Lung microvascular endothelial cell (primary cell): ENCODE results near the gene FYN. TPM values are rescaled to one million over a fixed set of nuclear protein-coding genes. Genes with fewer than 3 reads are reported as not detected.

Experiments used
- DNase-seq, 2 donors: peaks; one replicate each; pipeline versions ENCODE4 v3.0.0 to v3.0.0-alpha.2; 2010; ENCODE audit warnings: low read depth in 2 of 2
- total RNA-seq: library from RNA; depleted of rRNA; stranded (reverse); fragments of >200 nt; gene quantifications from 2 replicates; pipeline ENCODE4 v1.2.1, GENCODE V29; 2014

FYN gene
- total RNA-seq, 1 donor from 2014 or later, result 77.0 TPM

- DNase-seq, result no peak
Measured at GRCh38 chr6:111832833-111833418, 40.3 kb downstream of the FYN start.

- no peak for DNase-seq
Measured at GRCh38 chr6:111831408-111831807, 41.8 kb downstream of the FYN start.

GRCh38 chr6:111829998-111830397 lies 43.3 kb downstream of the FYN start:
- DNase-seq, result peak; percentile 27 to 59

- no peak for DNase-seq
Measured at GRCh38 chr6:111829581-111829980, 43.7 kb downstream of the FYN start.

- DNase-seq, result no peak
Measured at GRCh38 chr6:111828809-111829208, 44.4 kb downstream of the FYN start.

- no peak for DNase-seq
Measured at GRCh38 chr6:111825439-111826086, 47.7 kb downstream of the FYN start.

- DNase-seq, result peak in 1 of 2 donors; percentile 29
Measured at GRCh38 chr6:111824608-111825337, 48.5 kb downstream of the FYN start.

GRCh38 chr6:111823831-111824607 lies 49.2 kb downstream of the FYN start:
- peak; percentile 53 to 83 for DNase-seq

- DNase-seq, result no peak
Measured at GRCh38 chr6:111823012-111823411, 50.2 kb downstream of the FYN start.

- no peak for DNase-seq
Measured at GRCh38 chr6:111819458-111819857, 53.8 kb downstream of the FYN start.

- peak; percentile 37 to 71 for DNase-seq
Measured at GRCh38 chr6:111818539-111819226, 54.6 kb downstream of the FYN start.

GRCh38 chr6:111817451-111818120 lies 55.7 kb downstream of the FYN start:
- DNase-seq, result peak in 1 of 2 donors; percentile 53

- DNase-seq, result no peak
Measured at GRCh38 chr6:111813677-111814310, 59.5 kb downstream of the FYN start.

GRCh38 chr6:111813237-111813636 lies 60.0 kb downstream of the FYN start:
- DNase-seq, result no peak

GRCh38 chr6:111812060-111813038 lies 60.9 kb downstream of the FYN start:
- no peak for DNase-seq

GRCh38 chr6:111810294-111811131 lies 62.7 kb downstream of the FYN start:
- DNase-seq, result no peak

GRCh38 chr6:111809766-111810165 lies 63.5 kb downstream of the FYN start:
- no peak for DNase-seq

GRCh38 chr6:111809264-111809663 lies 64.0 kb downstream of the FYN start:
- DNase-seq, result no peak
